Colonic mucosa (tissue), 4 donors: ENCODE data around the gene COQ6. TPM values are rescaled to one million over a fixed set of nuclear protein-coding genes. Genes with fewer than 3 reads are reported as not detected.
"Not testable (repeated sequence)": the region's sequence is repeated elsewhere in the genome, so short reads cannot be mapped to it uniquely, and the experiment has no call there.

Experiments
- DNase-seq: peaks from one replicate; pipeline ENCODE4 v3.0.0-alpha.2; 2020
- H3K27ac ChIP-seq: fragments of 200-600 bp; one replicate; pipeline ENCODE4 v1.8.0; 2021
- H3K27me3 ChIP-seq: fragments of 200-600 bp; one replicate; pipeline ENCODE4 v1.8.0; 2021
- H3K36me3 ChIP-seq: fragments of 200-600 bp; one replicate; pipeline ENCODE4 v1.8.0; 2021
- H3K4me1 ChIP-seq: fragments of 200-600 bp; one replicate; pipeline ENCODE4 v1.8.0; 2021; ENCODE audit warnings: mild to moderate bottlenecking
- H3K4me3 ChIP-seq: fragments of 200-600 bp; one replicate; pipeline ENCODE4 v1.8.0; 2021
- H3K9ac ChIP-seq, 2 donors: one replicate each; pipeline ENCODE4 v1.7.0; 2013; ENCODE audit warnings: control low read depth in 2 of 2, low read depth in 2 of 2, low read length in 2 of 2
- H3K9me3 ChIP-seq: fragments of 200-600 bp; one replicate; pipeline ENCODE4 v1.8.0; 2021
- CTCF ChIP-seq: fragments of 200-600 bp; IDR thresholded peaks from one replicate; pipeline ENCODE4 v1.8.0; 2022; ENCODE audit warnings: antibody characterized with exemption, mild to moderate bottlenecking
- intact Hi-C: fragments of 100-400 bp; cut with DNase I; formaldehyde crosslinking; loops from one replicate; pipeline ENCODE4 v1.14.1; 2022
- total RNA-seq, 2 donors: library from RNA; stranded (reverse); fragmentation: NEBNext Ultra II Directional in 1 of 2; extraction: Animal tissue kit (Norgen Biotek cat#: 25700) in 1 of 2; gene quantifications; one replicate each; pipeline ENCODE4 v1.2.1, GENCODE V29; 2021
- donor health status: healthy.
- donor health status: DM: no; HTN: no; CAD: no.
- donor health status: DM: no; HTN: no; CAD: no.

COQ6 gene
- total RNA-seq, 2 donors from 2014 or later, result 21.6 to 23.5 TPM

GRCh38 chr14:73997108-73997943 is 47.2 kb downstream of the COQ6 start:
- no peaks in the 10 kb centered on the region for H3K27me3 ChIP-seq
- no peaks in the 10 kb centered on the region for H3K9me3 ChIP-seq
- H3K9ac ChIP-seq, result peak overlapping the region in 1 of 2 donors; percentile 89
- peak overlapping the region; percentile 89 for H3K27ac ChIP-seq
- no peaks in the 10 kb centered on the region for H3K36me3 ChIP-seq
- peak; percentile 59 for DNase-seq
- no peak overlapping the region for H3K4me3 ChIP-seq
- intact Hi-C loops, result no loop called here
- no peak for TF ChIP-seq CTCF
- H3K4me1 ChIP-seq, result peaks cover 4% of the 10 kb centered on the region

- peak; percentile 70 for DNase-seq
- peak overlapping the region; percentile 89 for H3K27ac ChIP-seq
- TF ChIP-seq CTCF, result no peak
Measured at GRCh38 chr14:73997944-73998447, 47.9 kb downstream of the COQ6 start.

GRCh38 chr14:73998726-73999125 is 48.6 kb downstream of the COQ6 start:
- no peak for TF ChIP-seq CTCF
- Histone ChIP-seq H3K4me1 (peaks cover 3% of the 10 kb centered on the region), H3K27me3 (no peaks in the 10 kb centered on the region), H3K4me3 (no peak overlapping the region), H3K9me3 (no peaks in the 10 kb centered on the region), H3K27ac (peak overlapping the region; percentile 89), H3K9ac (peak overlapping the region in 1 of 2 donors; percentile 89), H3K36me3 (no peaks in the 10 kb centered on the region)
- DNase-seq, result no peak
- intact Hi-C loops, result no loop called here

More at GRCh38 chr14:73997944-73998447, 47.9 kb downstream of the COQ6 start:
- Histone ChIP-seq H3K4me3 (no peak overlapping the region), H3K9ac (peak overlapping the region; percentile 33 to 89), H3K9me3 (no peaks in the 10 kb centered on the region), H3K4me1 (peaks cover 4% of the 10 kb centered on the region), H3K36me3 (no peaks in the 10 kb centered on the region), H3K27me3 (no peaks in the 10 kb centered on the region)
- intact Hi-C loops, result no loop called here

- intact Hi-C loops, H3K36me3 ChIP-seq: not testable (repeated sequence)
Measured at GRCh38 chr14:74005664-74006063, 55.6 kb downstream of the COQ6 start.

GRCh38 chr14:74008843-74009499 is 58.9 kb downstream of the COQ6 start:
- Histone ChIP-seq H3K27me3 (no peaks in the 10 kb centered on the region), H3K4me1 (no peaks in the 10 kb centered on the region), H3K27ac (no peak overlapping the region), H3K4me3 (no peak overlapping the region), H3K9ac (peak overlapping the region in 1 of 2 donors; percentile 34), H3K9me3 (no peaks in the 10 kb centered on the region), H3K36me3 (no peaks in the 10 kb centered on the region)
- DNase-seq, result no peak
- intact Hi-C loops, result no loop called here
- TF ChIP-seq CTCF, result no peak

More at GRCh38 chr14:74005664-74006063, 55.6 kb downstream of the COQ6 start:
- H3K9me3 ChIP-seq, H3K9ac ChIP-seq, H3K4me3 ChIP-seq, H3K27me3 ChIP-seq, DNase-seq, H3K27ac ChIP-seq, H3K4me1 ChIP-seq: not testable (repeated sequence)

Other genes starting within 250 kb of the COQ6 start
- 10 to 100 TPM; 13.4 to 28.3 TPM for gene PNMA1, start 235.9 kb upstream of the COQ6 start, total RNA-seq
- 10 to 100 TPM in 1 of 2 donors, 1 to 10 TPM in 1; 8.8 to 20.9 TPM for gene PTGR2, start 98.5 kb upstream of the COQ6 start, total RNA-seq
- gene ZNF410, start 63.4 kb upstream of the COQ6 start, total RNA-seq, result 10 to 100 TPM; 37.8 to 38.7 TPM
- gene FAM161B, start 208 bp upstream of the COQ6 start, total RNA-seq, result 1 to 10 TPM; 3.0 to 5.6 TPM
- gene ENTPD5, start 69.0 kb downstream of the COQ6 start, total RNA-seq, result 100 to 1,000 TPM; 130 to 153 TPM
- gene BBOF1, start 69.0 kb downstream of the COQ6 start, total RNA-seq, result 1 to 10 TPM; 1.4 to 2.8 TPM
- gene ALDH6A1, start 134.2 kb downstream of the COQ6 start, total RNA-seq, result 10 to 100 TPM; 29.6 to 47.9 TPM
- gene LIN52, start 134.7 kb downstream of the COQ6 start, total RNA-seq, result 1 to 10 TPM; 3.5 to 7.5 TPM